Neural crest cell (in vitro differentiated cells): ENCODE data around the gene NT5M. TPM values are rescaled to one million over a fixed set of nuclear protein-coding genes. Genes with fewer than 3 reads are reported as not detected.

Experiments
- DNase-seq: peaks from one replicate; pipeline ENCODE4 v3.0.0; 2021; ENCODE audit warnings: low read depth, mixed read lengths, low spot score
- H3K27ac Mint-ChIP-seq: one replicate; pipeline ENCODE4 v1.8.0; 2021; ENCODE audit warnings: mild to moderate bottlenecking, mixed read lengths; ENCODE audit not compliant: unreplicated experiment
- H3K27me3 Mint-ChIP-seq: 2 replicates; pipeline ENCODE4 v1.8.0; 2021; ENCODE audit warnings: low read depth, mild to moderate bottlenecking, mixed read lengths
- H3K36me3 Mint-ChIP-seq: 2 replicates; pipeline ENCODE4 v1.8.0; 2021; ENCODE audit warnings: low read depth, mild to moderate bottlenecking, mixed read lengths
- H3K4me1 Mint-ChIP-seq: 2 replicates; pipeline ENCODE4 v1.8.0; 2021; ENCODE audit warnings: mixed read lengths
- H3K4me3 Mint-ChIP-seq: one replicate; pipeline ENCODE4 v1.8.0; 2021; ENCODE audit warnings: mild to moderate bottlenecking, mixed read lengths
- H3K9me3 Mint-ChIP-seq: 2 replicates; pipeline ENCODE4 v1.8.0; 2021; ENCODE audit warnings: mixed read lengths
- CTCF ChIP-seq: fragments of 200-600 bp; sonication (generic); conservative IDR thresholded peaks from 2 replicates; pipeline ENCODE4 v1.5.0; 2021; ENCODE audit warnings: antibody characterized with exemption, mild to moderate bottlenecking
- total RNA-seq: library from RNA; stranded (reverse); gene quantifications from 2 replicates; pipeline ENCODE4 v1.2.1, GENCODE V29; 2021

NT5M gene
- total RNA-seq, 1 donor from 2014 or later = 10.3 TPM

- H3K9me3 Mint-ChIP-seq = no peaks in the 10 kb centered on the region
- no peak for DNase-seq
- no peaks in the 10 kb centered on the region for H3K36me3 Mint-ChIP-seq
- H3K4me1 Mint-ChIP-seq = peaks cover 12% of the 10 kb centered on the region
- no peaks in the 10 kb centered on the region for H3K27me3 Mint-ChIP-seq
- H3K27ac Mint-ChIP-seq = no peak overlapping the region
- no peak overlapping the region for H3K4me3 Mint-ChIP-seq
- no peak for TF ChIP-seq CTCF
Measured at GRCh38 chr17:17395246-17395802, 92.2 kb downstream of the NT5M start.

GRCh38 chr17:17395885-17396284 is 92.7 kb downstream of the NT5M start:
- Mint-ChIP-seq H3K4me3 (no peak overlapping the region), H3K9me3 (no peaks in the 10 kb centered on the region), H3K27ac (no peak overlapping the region), H3K27me3 (no peaks in the 10 kb centered on the region), H3K4me1 (peaks cover 16% of the 10 kb centered on the region), H3K36me3 (no peaks in the 10 kb centered on the region)
- no peak for TF ChIP-seq CTCF
- no peak for DNase-seq

Other genes with a start within 250 kb of the NT5M start
- 0.23 TPM in 1 of 2 replicates, not detected in the other for gene PLD6, start 97.0 kb upstream of the NT5M start, total RNA-seq
- gene FLCN, start 66.2 kb upstream of the NT5M start, total RNA-seq = 38.7 and 44.4 TPM in 2 replicates
- gene COPS3, start 22.1 kb upstream of the NT5M start, total RNA-seq = 107 and 109 TPM in 2 replicates
- gene MED9, start 173.6 kb downstream of the NT5M start, total RNA-seq = 20.5 and 22.2 TPM in 2 replicates
- gene RASD1, start 193.0 kb downstream of the NT5M start, total RNA-seq = 8.0 and 8.3 TPM in 2 replicates